Heart left ventricle (tissue), 16 donors: ENCODE data around the gene TGFB3. TPM values are rescaled to one million over a fixed set of nuclear protein-coding genes. Genes with fewer than 3 reads are reported as not detected.

Experiments used
- ATAC-seq, 4 donors: fragments of 200-7000 bp; cut with Tn5 transposase; one replicate each; pipeline ENCODE4 v1.9.1; 2020 to 2022; ENCODE audit warnings: moderate library complexity in 4 of 4, mild to moderate bottlenecking in 3 of 4, moderate number of reproducible peaks in 1 of 4
- DNase-seq, 5 donors: peaks; one replicate each; pipeline ENCODE4 v3.0.0-alpha.2; 2020
- H3K27ac ChIP-seq, 12 donors: fragments of 200-600 bp; sonication (generic) in 4 of 12; one replicate each; pipeline versions ENCODE4 v1.5.0 to v1.8.0; 2016 to 2022; ENCODE audit warnings: mild to moderate bottlenecking in 2 of 12
- H3K27me3 ChIP-seq, 9 donors: fragments of 200-600 bp; sonication (generic) in 2 of 9; one replicate each; pipeline versions ENCODE4 v1.5.1 to v1.8.0; 2016 to 2022; ENCODE audit warnings: mild to moderate bottlenecking in 3 of 9
- H3K36me3 ChIP-seq, 9 donors: fragments of 200-600 bp; sonication (generic) in 2 of 9; one replicate each; pipeline versions ENCODE4 v1.5.0 to v1.8.0; 2018 to 2022; ENCODE audit warnings: mild to moderate bottlenecking in 2 of 9
- H3K4me1 ChIP-seq, 12 donors: fragments of 200-600 bp; sonication (generic) in 4 of 12; one replicate each; pipeline versions ENCODE4 v1.5.0 to v1.8.0; 2016 to 2022; ENCODE audit warnings: mild to moderate bottlenecking in 3 of 12
- H3K4me3 ChIP-seq, 12 donors: fragments of 200-600 bp; sonication (generic) in 4 of 12; one replicate each; pipeline versions ENCODE4 v1.5.0 to v1.8.0; 2017 to 2022; ENCODE audit warnings: mild to moderate bottlenecking in 9 of 12, moderate library complexity in 4 of 12
- H3K9me3 ChIP-seq, 12 donors: fragments of 200-600 bp; sonication (generic) in 4 of 12; one replicate each; pipeline versions ENCODE4 v1.5.0 to v1.8.0; 2016 to 2022; ENCODE audit warnings: mild to moderate bottlenecking in 1 of 12
- POLR2A ChIP-seq, 2 donors: fragments of 450-650 bp; IDR thresholded peaks; one replicate each; pipeline ENCODE4 v1.6.1; 2017; ENCODE audit warnings: antibody characterized with exemption in 2 of 2, mild to moderate bottlenecking in 2 of 2, moderate library complexity in 2 of 2
- WGBS, 4 donors: extraction: QIAGEN DNeasy Blood & Tissue Kit in 2 of 4; methylation state at CpG; one replicate each; pipeline versions ENCODE4 v1.1.5 to v1.1.7; 2013 to 2018; 5-methylcytosine and 5-hydroxymethylcytosine counted together
- intact Hi-C, 10 donors: fragments of 100-400 bp; cut with DNase I; formaldehyde crosslinking; loops; one replicate each; pipeline versions ENCODE4 v1.11.1 to v1.14.2; 2022
- polyA plus RNA-seq, 2 donors: library from polyadenylated mRNA; stranded (reverse); fragments of 200-250 nt; gene quantifications; one replicate each; pipeline ENCODE4 v1.2.3, GENCODE V29; 2013
- total RNA-seq, 9 donors: library from RNA; depleted of rRNA in 2 of 9; stranded (reverse); fragments of >200 nt in 2 of 9; fragmentation: NEBNext Ultra II Directional in 3 of 9; extraction: Animal tissue kit (Norgen Biotek cat#: 25700) in 3 of 9; gene quantifications; one replicate each; pipeline versions ENCODE4 v1.1.0 to v1.2.4, GENCODE V29; 2016 to 2023
- TF ChIP-seq, protein P1 (sequence below), 12 donors: fragments of 200-600 bp; sonication (generic) in 4 of 12; IDR thresholded peaks; one replicate each; pipeline versions ENCODE4 v1.5.0 to v1.8.0; 2018 to 2022; ENCODE audit warnings: antibody characterized with exemption in 12 of 12, mild to moderate bottlenecking in 5 of 12
- donor health status: ischemic (EF 13 %, LVEDD 7.1; RV severe dilation, severe dysfunction).
- donor health status: healthy with polysubstance abuse.
- donor health status: DM: no; HTN: yes; CAD: no.
- donor health status: DM: no; HTN: no; CAD: no.
- donor health status: ischemic (EF 25% LVEDD 6.9; RV normal size, moderate dysfunction).
- donor health status: ischemic (EF 25% LVEDD 5.7; RV mildly dilated, moderate dysfunction).
- donor health status: healthy.
- donor health status: DM: yes; HTN: yes; CAD: no.
- donor health status: ischemic (EF 35%, LVEDD 5.7; RV mildly dilated, moderate dysfunction).
- donor health status: nonischemic (EF 11% LVEDD 7.7; RV severe dilation, severe dysfunction).
- donor health status: DM: yes; HTN: yes; CAD: no.
- donor health status: PGD.
- donor health status: ischemic (EF 29% LVEDD 5.4; RV normal size, mild dysfunction).
- donor health status: nonischemic (EF 23%, LVEDD 6.1; RV moderate dilation, normal function).

TGFB3 gene
- total and polyA plus RNA-seq, 11 donors, result 7.9 to 44.0 (median 27.5) TPM

DNA sequence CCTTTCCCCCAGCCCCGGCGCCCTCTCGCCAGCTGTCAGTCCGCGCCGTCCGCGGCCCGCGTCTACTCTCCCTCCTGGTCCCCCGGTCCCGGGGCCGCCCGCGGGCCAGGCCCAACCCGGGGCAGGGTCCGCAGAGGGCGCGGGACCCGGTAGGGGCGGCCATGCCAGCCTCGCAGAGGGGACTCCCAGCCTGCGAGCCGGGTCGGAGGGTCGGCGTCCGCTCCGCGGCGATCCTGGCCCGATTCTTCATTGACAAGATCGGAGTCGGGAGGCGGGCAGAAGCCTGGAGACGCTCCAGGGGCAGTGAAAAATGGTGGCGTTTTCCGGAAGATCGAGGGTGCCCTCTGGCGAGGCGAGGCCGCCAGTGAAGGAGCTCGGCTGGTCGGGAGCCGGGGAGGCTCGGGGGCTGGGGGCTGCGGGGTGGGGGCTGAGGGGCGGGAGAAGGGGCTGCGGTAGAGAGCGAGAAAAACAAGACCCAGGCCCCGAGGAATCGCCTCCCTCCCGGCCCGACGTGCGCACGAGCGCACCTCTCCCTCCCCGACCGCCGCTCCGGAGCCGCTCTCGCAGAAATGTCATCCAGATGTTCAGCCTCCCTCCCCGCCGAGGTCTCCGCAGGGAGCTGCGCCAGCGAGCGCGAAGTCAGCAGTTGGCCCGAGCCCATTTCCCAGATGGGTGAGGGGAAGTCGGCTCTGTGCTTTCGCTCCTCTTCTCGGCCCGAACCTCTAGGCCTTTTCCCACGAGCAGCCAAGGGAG is 647 bp upstream of the TGFB3 start:
- H3K4me3 ChIP-seq, result peak overlapping the region; percentile 56 to 88 (median 78)
- H3K27me3 ChIP-seq, result no peaks in the 10 kb centered on the region
- no peak for TF ChIP-seq POLR2A (IDR thresholded peaks at IDR 0.05)
- TF ChIP-seq, protein P1, sequence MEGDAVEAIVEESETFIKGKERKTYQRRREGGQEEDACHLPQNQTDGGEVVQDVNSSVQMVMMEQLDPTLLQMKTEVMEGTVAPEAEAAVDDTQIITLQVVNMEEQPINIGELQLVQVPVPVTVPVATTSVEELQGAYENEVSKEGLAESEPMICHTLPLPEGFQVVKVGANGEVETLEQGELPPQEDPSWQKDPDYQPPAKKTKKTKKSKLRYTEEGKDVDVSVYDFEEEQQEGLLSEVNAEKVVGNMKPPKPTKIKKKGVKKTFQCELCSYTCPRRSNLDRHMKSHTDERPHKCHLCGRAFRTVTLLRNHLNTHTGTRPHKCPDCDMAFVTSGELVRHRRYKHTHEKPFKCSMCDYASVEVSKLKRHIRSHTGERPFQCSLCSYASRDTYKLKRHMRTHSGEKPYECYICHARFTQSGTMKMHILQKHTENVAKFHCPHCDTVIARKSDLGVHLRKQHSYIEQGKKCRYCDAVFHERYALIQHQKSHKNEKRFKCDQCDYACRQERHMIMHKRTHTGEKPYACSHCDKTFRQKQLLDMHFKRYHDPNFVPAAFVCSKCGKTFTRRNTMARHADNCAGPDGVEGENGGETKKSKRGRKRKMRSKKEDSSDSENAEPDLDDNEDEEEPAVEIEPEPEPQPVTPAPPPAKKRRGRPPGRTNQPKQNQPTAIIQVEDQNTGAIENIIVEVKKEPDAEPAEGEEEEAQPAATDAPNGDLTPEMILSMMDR (IDR thresholded peaks at IDR 0.05), result peak; percentile 50 to 87 (median 70)
- H3K36me3 ChIP-seq, result no peaks in the 10 kb centered on the region
- intact Hi-C loops, result loop anchor here (1.0 to 10.0 kb wide), 12 partner anchors 75 to 274 kb away; no protein-coding TSS in a partner anchor
- peak; percentile 85 to 89 (median 87) for DNase-seq
- H3K27ac ChIP-seq, result peak overlapping the region; percentile 83 to 99 (median 96)
- 1 to 2% (median 1%) methylated on average over 30 to 77 of the region's 77 CpGs for WGBS, 4 donors
- peaks cover 3 to 65% (median 33%) of the 10 kb centered on the region in 12 donors for H3K4me1 ChIP-seq
- H3K9me3 ChIP-seq, result no peaks in the 10 kb centered on the region
- ATAC-seq, result peak; percentile 21 to 78 (median 62)

GRCh38 chr14:75980856-75981255 is 939 bp downstream of the TGFB3 start:
- WGBS, 4 donors, result 68 to 87% (median 74%) methylated on average over 8 of the region's 8 CpGs
- intact Hi-C loops, result loop anchor here in 7 of 10 donors (2.0 to 10.0 kb wide), 7 partner anchors 72 to 272 kb away; no protein-coding TSS in a partner anchor
- TF ChIP-seq POLR2A (IDR thresholded peaks at IDR 0.05), result no peak
- Histone ChIP-seq H3K9me3 (no peaks in the 10 kb centered on the region), H3K4me1 (peaks cover 3 to 58% (median 25%) of the 10 kb centered on the region in 12 donors), H3K4me3 (peak overlapping the region in 11 of 12 donors; percentile 56 to 88 (median 80)), H3K36me3 (no peaks in the 10 kb centered on the region), H3K27me3 (no peaks in the 10 kb centered on the region), H3K27ac (peak overlapping the region; percentile 69 to 99 (median 96))
- peak in 3 of 5 donors; percentile 35 to 47 (median 37) for DNase-seq
- no peak for ATAC-seq

DNA sequence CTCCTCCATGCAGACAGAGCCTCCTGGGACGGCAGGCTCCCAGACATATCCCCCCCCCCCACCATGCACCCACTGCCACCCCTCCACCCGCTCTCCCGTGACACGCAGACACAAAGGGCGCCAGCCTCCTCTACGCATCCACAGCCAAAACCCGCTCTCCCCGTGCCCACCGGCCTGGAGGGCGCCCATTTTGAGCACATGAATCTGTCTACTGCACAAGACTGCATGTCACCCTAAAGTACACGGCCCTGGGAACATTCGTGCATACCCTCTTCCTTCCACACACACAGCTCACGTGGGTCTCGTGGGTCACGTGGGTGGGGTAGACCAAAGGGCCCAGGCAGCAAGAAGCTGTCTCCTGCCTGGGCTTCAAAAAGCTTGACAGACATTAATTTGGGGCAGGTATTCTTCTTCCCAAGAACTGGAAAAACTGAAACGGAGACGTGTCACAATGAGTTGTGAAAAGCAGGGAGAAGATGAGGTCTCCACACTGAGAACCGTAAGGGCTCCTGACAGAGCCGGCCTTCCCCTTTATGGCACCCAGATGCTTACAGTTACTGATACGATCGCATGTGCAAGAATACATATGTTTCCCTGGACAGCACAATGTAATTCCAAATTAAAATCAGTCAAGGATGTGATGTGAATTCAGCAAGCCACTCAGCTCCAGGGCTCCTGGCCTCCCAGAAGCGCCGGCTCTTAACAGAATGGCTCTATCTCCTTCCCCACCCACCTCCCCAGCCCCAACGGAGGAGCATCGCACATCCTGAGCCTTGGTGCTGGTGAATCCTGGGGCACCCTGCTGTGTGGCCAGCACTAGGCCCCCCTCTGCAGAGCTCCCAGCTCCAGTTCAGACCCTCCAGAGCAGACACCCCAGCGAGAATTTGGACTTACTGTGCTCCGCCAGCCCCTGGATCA is 1.9 kb downstream of the TGFB3 start:
- WGBS, 4 donors, result 58 to 74% (median 68%) methylated on average over 22 to 27 of the region's 27 CpGs
- H3K9me3 ChIP-seq, result no peaks in the 10 kb centered on the region
- intact Hi-C loops, result loop anchor here in 8 of 10 donors (1.0 to 10.0 kb wide), 11 partner anchors 71 to 271 kb away; no protein-coding TSS in a partner anchor
- no peak for TF ChIP-seq POLR2A (IDR thresholded peaks at IDR 0.05)
- TF ChIP-seq, protein P1 (IDR thresholded peaks at IDR 0.05), result no peak
- peak in 3 of 5 donors; percentile 49 to 58 (median 52) for DNase-seq
- no peak for ATAC-seq
- peaks cover 0 to 1% (median 0%) of the 10 kb centered on the region in 9 donors for H3K36me3 ChIP-seq
- peak overlapping the region in 11 of 12 donors; percentile 30 to 99 (median 96) for H3K27ac ChIP-seq
- H3K4me3 ChIP-seq, result peak overlapping the region in 11 of 12 donors; percentile 56 to 88 (median 80)
- peaks cover 0 to 51% (median 20%) of the 10 kb centered on the region in 12 donors for H3K4me1 ChIP-seq
- no peaks in the 10 kb centered on the region for H3K27me3 ChIP-seq

DNA sequence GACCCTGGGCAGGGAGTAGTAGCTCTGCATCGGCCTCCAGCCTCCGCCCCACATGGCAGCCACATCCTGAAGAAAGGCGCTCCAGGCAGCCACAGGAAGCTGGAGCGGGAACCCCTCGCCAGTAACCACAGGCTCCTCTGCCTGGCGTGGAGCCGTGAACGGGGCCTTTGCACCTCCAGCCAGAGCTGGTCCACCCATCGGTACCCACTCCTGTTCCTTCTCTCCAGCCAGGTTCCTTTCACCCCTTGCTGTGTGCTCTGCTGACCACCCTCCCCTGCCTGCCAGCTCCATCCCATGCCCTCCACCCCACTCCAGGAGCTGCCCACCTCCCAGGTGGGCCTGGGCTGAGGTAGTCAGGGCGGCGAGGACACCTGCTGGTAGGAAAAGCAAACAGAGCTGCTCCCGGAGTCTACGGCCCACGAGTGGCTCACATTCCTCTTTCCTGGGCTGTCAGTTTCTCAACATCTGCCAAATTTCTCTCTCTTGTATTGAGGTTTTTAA is 2.7 kb downstream of the TGFB3 start:
- H3K9me3 ChIP-seq, result no peaks in the 10 kb centered on the region
- intact Hi-C loops, result loop anchor here in 3 of 10 donors (1.0 to 10.0 kb wide), 4 partner anchors 72 to 268 kb away; no protein-coding TSS in a partner anchor
- peaks cover 0 to 46% (median 17%) of the 10 kb centered on the region in 12 donors for H3K4me1 ChIP-seq
- ATAC-seq (no peak), DNase-seq (peak in 1 of 5 donors; percentile 38)
- H3K27me3 ChIP-seq, result no peaks in the 10 kb centered on the region
- TF ChIP-seq, protein P1 (IDR thresholded peaks at IDR 0.05), result peak; percentile 19 to 66 (median 54)
- TF ChIP-seq POLR2A (IDR thresholded peaks at IDR 0.05), result no peak
- peaks cover 0 to 2% (median 0%) of the 10 kb centered on the region in 9 donors for H3K36me3 ChIP-seq
- H3K27ac ChIP-seq, result peak overlapping the region in 8 of 12 donors; percentile 83 to 99 (median 98)
- WGBS, 4 donors, result 49 to 57% (median 50%) methylated on average over 11 to 14 of the region's 14 CpGs
- peak overlapping the region in 10 of 12 donors; percentile 56 to 88 (median 80) for H3K4me3 ChIP-seq
